HG02870 (cell line): ENCODE measurements around the gene ASB13.
"Not testable (repeated sequence)": the region's sequence is repeated elsewhere in the genome, so short reads cannot be mapped to it uniquely, and the experiment has no call there.

ENCODE experiments used
- ATAC-seq: cut with Tn5 transposase; IDR thresholded peaks from one replicate; pipeline ENCODE4 v1.9.1; 2021; ENCODE audit warnings: mild to moderate bottlenecking, moderate library complexity; ENCODE audit not compliant: unreplicated experiment

Gene ASB13

GRCh38 chr10:5593347-5593746, 73.0 kb downstream of the ASB13 start:
- not testable (repeated sequence) for ATAC-seq

DNA sequence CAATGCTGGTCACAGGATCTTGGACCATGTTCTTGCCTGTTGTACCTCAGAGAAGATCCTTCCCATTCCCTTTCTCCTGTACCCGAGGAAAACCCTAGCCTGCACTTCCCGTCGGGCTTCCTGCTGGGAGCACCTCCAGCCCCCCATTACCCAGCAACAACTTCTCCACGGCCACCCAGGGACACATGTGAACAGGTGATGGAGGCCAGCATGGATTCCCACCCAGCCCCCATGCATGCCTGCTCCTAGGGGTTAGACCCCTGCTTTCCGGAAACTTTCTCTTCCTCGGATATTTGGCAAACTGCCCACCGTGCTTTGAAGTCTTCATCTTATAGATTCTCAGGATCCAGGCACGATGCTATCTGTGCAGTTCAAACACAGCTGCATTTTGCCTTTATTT, 74.3 kb downstream of the ASB13 start:
- no peak for ATAC-seq

GRCh38 chr10:5591336-5591824, 75.0 kb downstream of the ASB13 start:
- no peak for ATAC-seq

GRCh38 chr10:5590816-5591215, 75.6 kb downstream of the ASB13 start:
- no peak for ATAC-seq

- no peak for ATAC-seq
Observed at GRCh38 chr10:5589661-5590511, 76.5 kb downstream of the ASB13 start.

DNA sequence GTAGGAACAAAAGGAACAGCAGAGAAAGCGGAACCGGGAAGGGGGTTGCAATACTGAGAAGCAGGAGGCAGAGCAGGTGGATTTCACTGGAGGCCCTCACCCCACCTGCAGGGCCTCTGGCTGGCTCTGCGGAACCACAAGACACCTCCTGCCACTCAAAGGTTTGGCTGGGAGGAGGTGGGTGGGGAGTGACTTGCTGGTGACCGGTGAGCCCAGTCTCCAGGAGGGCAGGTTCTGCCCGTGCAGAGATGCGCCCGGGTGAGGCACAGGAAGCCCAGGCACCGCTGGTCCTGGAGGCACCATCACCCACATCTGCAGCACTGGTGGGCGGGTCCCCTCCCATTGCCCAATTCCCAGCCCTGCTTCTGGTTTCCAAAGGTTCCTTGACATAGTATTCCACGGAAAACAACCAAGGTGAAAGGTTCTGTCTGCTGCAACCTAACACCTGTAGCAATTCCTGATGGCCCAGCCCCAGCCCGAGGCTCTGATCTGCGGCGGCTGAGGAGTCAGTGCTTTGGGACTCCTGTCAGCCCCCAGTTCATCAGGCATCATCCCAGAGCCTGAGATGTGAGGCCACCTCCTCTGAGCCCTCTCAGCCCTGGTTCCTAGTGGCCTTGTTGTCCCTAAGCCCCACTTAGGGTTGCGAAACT, 77.3 kb downstream of the ASB13 start:
- ATAC-seq, result no peak
